Activated CD8-positive, alpha-beta memory T cell treated with anti-CD3 and anti-CD28 coated beads, Interleukin-2, amount 50 U/mL, for 24 hours (primary cell): ENCODE results near the gene BCL11B.

Experiments
- DNase-seq: peaks from one replicate; pipeline ENCODE4 v3.0.0-alpha.2; 2020; ENCODE audit errors: extremely low read depth

Gene BCL11B

GRCh38 chr14:99137001-99137700 lies 134.8 kb downstream of the BCL11B start:
- no peak for DNase-seq

GRCh38 chr14:99136401-99136800 lies 135.6 kb downstream of the BCL11B start:
- no peak for DNase-seq

- no peak for DNase-seq
Measured at GRCh38 chr14:99136047-99136400, 136.0 kb downstream of the BCL11B start.

GRCh38 chr14:99134516-99135046 lies 137.4 kb downstream of the BCL11B start:
- no peak for DNase-seq

GRCh38 chr14:99133636-99134515 lies 138.1 kb downstream of the BCL11B start:
- DNase-seq: no peak

- DNase-seq: no peak
Measured at GRCh38 chr14:99132821-99133635, 139.0 kb downstream of the BCL11B start.

- DNase-seq: no peak
Measured at GRCh38 chr14:99131632-99132271, 140.2 kb downstream of the BCL11B start.

- DNase-seq: no peak
Measured at GRCh38 chr14:99129998-99130397, 142.0 kb downstream of the BCL11B start.

- no peak for DNase-seq
Measured at GRCh38 chr14:99129211-99129696, 142.7 kb downstream of the BCL11B start.

- no peak for DNase-seq
Measured at GRCh38 chr14:99128185-99128584, 143.8 kb downstream of the BCL11B start.

GRCh38 chr14:99127651-99128167 lies 144.3 kb downstream of the BCL11B start:
- DNase-seq: no peak

GRCh38 chr14:99125616-99126431 lies 146.2 kb downstream of the BCL11B start:
- no peak for DNase-seq

- no peak for DNase-seq
Measured at GRCh38 chr14:99125113-99125512, 146.9 kb downstream of the BCL11B start.

GRCh38 chr14:99124482-99125105 lies 147.4 kb downstream of the BCL11B start:
- no peak for DNase-seq

- no peak for DNase-seq
Measured at GRCh38 chr14:99123208-99123870, 148.7 kb downstream of the BCL11B start.

GRCh38 chr14:99122521-99123125 lies 149.4 kb downstream of the BCL11B start:
- no peak for DNase-seq

GRCh38 chr14:99121319-99121875 lies 150.6 kb downstream of the BCL11B start:
- no peak for DNase-seq

- DNase-seq: no peak
Measured at GRCh38 chr14:99120526-99121318, 151.3 kb downstream of the BCL11B start.
